GM18951 (cell line): ENCODE results near the gene FBXO41.

Experiments
- POLR2A ChIP-seq: IDR thresholded peaks from 4 replicates; pipeline ENCODE4 v1.6.1; 2011; ENCODE audit warnings: mild to moderate bottlenecking; ENCODE audit not compliant: insufficient read length, insufficient read depth; ENCODE audit errors: extremely low read depth
- in situ Hi-C: fragments of 300-500 bp; cut with MboI; formaldehyde crosslinking; loops from one replicate; pipeline ENCODE4 v1.12.0; 2022; ENCODE audit warnings: low sequenced_read_pairs, mixed read lengths, inconsistent platforms; ENCODE audit not compliant: unreplicated experiment

Gene FBXO41

GRCh38 chr2:73262108-73262651 lies 22.1 kb downstream of the FBXO41 start:
- in situ Hi-C loops = no loop called here
- no peak for TF ChIP-seq POLR2A

- in situ Hi-C loops = no loop called here
- TF ChIP-seq POLR2A = no peak
Measured at GRCh38 chr2:73260338-73260984, 23.8 kb downstream of the FBXO41 start.

- TF ChIP-seq POLR2A = no peak
- in situ Hi-C loops = no loop called here
Measured at GRCh38 chr2:73259704-73260337, 24.5 kb downstream of the FBXO41 start.

GRCh38 chr2:73259276-73259675 lies 25.0 kb downstream of the FBXO41 start:
- no peak for TF ChIP-seq POLR2A
- in situ Hi-C loops = no loop called here

- no peak for TF ChIP-seq POLR2A
- in situ Hi-C loops = no loop called here
Measured at GRCh38 chr2:73258913-73259215, 25.4 kb downstream of the FBXO41 start.

- no peak for TF ChIP-seq POLR2A
- in situ Hi-C loops = no loop called here
Measured at GRCh38 chr2:73258186-73258912, 25.9 kb downstream of the FBXO41 start.

- in situ Hi-C loops = no loop called here
Measured at GRCh38 chr2:73257425-73258125, 26.7 kb downstream of the FBXO41 start.

GRCh38 chr2:73257021-73257420 lies 27.3 kb downstream of the FBXO41 start:
- in situ Hi-C loops = no loop called here
- no peak for TF ChIP-seq POLR2A

More at GRCh38 chr2:73257425-73258125, 26.7 kb downstream of the FBXO41 start:
- no peak for TF ChIP-seq POLR2A

GRCh38 chr2:73256618-73256922 lies 27.7 kb downstream of the FBXO41 start:
- in situ Hi-C loops = no loop called here
- no peak for TF ChIP-seq POLR2A

- TF ChIP-seq POLR2A = no peak
- in situ Hi-C loops = no loop called here
Measured at GRCh38 chr2:73255907-73256617, 28.2 kb downstream of the FBXO41 start.

- in situ Hi-C loops = no loop called here
- TF ChIP-seq POLR2A = peak; percentile 37
Measured at GRCh38 chr2:73255007-73255644, 29.2 kb downstream of the FBXO41 start.

GRCh38 chr2:73254343-73255006 lies 29.8 kb downstream of the FBXO41 start:
- TF ChIP-seq POLR2A = no peak
- in situ Hi-C loops = no loop called here

- TF ChIP-seq POLR2A = no peak
- in situ Hi-C loops = no loop called here
Measured at GRCh38 chr2:73253901-73254300, 30.4 kb downstream of the FBXO41 start.
